CD4-positive, alpha-beta T cell treated with Interleukin-6 for 4 hours (primary cell): ENCODE data around the gene GRN.
A peak's percentile ranks its signal among the peaks of the same experiment; 100 is the strongest.
"Not testable (repeated sequence)": the region's sequence is repeated elsewhere in the genome, so short reads cannot be mapped to it uniquely, and the experiment has no call there.

ENCODE experiments used
- DNase-seq: peaks from one replicate; pipeline ENCODE4 v3.0.0-alpha.2; 2020; ENCODE audit warnings: mixed read lengths

Gene GRN

DNA sequence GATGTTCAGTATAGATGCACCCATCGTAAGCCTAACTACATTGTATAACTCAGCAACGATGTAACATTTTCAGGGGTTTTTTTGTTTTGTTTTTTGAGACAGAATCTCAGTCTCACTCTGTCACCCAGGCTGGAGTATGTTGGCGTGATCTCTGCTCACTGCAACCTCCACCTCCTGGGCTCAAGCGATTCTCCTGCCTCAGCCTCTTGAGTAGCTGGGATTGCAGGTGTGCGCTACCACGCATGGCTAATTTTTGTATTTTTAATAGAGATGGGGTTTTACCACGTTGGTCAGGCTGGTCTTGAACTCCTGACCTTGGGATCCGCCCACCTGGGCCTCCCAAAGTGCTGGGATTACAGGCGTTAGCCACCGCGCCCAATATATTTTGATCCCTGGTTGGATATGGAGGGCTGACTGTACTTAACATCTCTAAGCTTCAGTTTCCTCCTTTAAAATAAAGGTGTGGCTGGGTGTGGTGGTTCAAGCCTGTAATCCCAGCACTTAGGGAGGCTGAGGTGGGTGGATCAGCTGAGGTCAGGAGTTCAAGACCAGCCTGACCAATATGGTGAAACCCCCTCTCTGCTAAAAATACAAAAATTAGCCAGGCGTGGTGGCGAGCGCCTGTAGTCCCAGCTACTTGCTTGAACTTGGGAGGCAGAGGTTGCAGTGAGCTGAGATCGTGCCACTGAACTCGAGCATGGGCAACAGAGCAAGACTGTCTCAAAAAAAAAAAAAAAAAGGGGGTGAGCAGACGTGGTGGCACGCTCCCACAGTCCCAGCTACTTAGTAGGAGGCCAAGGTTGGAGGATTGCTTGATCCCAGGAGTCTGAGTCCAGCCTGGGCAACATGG is 2.3 kb downstream of the GRN start:
- not testable (repeated sequence) for DNase-seq

DNA sequence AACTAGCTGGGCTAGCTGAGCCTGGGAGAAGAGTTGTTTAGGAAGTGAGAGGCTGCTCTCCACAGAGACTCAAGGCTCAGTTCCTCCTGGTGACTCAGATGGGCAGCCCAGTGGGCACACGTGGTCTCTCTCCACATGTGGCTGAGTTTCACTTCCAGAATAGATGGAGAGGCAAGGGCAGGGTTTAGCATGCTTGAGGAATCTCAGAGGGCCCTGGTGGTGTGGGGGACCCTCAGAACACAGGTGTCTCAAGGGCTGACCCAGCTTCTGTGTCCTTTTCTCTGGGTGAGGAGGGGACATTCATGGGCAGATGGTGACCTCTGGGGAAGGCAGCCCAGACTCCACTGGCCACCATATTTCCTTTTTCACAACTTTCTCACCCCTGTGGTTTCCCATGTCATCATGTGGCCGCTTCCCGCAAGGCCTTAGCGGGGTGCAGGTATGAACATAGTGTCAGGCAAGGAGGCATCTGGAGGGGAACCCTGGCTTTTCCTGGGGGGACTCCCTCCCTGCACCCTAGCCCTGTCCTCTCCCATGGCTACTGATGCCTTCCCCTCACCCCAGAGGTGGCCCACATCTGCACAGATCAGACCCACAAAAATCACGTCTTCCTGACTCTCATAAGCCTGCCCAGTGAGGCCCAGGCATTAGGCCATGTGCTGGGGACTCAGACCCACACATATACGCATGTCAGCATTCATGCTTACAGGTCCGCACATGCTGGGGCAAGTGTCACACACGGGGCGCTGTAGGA is 3.3 kb downstream of the GRN start:
- no peak for DNase-seq

DNA sequence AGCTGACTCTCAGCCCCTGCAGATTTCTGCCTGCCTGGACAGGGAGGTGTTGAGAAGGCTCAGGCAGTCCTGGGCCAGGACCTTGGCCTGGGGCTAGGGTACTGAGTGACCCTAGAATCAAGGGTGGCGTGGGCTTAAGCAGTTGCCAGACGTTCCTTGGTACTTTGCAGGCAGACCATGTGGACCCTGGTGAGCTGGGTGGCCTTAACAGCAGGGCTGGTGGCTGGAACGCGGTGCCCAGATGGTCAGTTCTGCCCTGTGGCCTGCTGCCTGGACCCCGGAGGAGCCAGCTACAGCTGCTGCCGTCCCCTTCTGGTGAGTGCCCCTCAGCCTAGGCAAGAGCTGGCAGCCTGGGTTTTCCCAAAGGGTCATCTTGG is 3.9 kb downstream of the GRN start:
- no peak for DNase-seq

DNA sequence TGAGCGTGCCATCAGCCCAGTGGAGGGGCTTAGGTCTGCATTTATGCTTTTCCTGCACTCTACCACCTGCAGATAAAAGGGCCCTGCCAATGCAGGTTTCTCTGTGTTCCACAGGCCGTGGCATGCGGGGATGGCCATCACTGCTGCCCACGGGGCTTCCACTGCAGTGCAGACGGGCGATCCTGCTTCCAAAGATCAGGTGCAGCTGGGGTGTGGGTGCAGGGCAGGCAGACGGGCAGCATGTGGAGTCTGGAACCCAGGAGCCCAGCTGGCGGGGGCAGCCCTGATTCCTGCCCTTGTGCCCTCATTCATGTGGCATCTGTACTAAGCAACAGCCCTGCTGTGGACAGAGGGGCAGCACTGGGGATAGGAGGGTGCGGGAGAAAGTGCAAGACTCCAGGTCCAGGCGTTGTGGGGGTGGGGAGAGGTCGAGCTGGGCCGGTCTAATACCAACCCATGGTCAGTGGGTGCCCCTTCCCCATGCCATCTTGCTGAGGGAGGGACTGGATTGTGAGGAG is 4.5 kb downstream of the GRN start:
- DNase-seq: no peak

DNA sequence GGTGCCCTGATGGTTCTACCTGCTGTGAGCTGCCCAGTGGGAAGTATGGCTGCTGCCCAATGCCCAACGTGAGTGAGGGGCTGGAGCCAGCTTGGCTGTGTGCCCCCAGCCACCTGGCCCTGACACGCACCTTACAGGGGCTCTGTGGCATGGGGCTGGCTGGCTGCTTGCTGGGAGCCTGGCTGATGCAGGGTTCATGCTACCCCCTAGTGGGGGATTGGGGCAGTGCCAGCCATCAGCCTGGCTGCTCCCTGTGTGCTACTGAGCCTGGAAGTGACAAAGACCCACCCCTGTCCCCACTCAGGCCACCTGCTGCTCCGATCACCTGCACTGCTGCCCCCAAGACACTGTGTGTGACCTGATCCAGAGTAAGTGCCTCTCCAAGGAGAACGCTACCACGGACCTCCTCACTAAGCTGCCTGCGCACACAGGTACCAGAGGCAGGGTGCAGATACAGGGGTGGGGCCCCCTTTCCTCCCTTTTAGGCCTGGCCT is 5.7 kb downstream of the GRN start:
- DNase-seq: peak; percentile 81

DNA sequence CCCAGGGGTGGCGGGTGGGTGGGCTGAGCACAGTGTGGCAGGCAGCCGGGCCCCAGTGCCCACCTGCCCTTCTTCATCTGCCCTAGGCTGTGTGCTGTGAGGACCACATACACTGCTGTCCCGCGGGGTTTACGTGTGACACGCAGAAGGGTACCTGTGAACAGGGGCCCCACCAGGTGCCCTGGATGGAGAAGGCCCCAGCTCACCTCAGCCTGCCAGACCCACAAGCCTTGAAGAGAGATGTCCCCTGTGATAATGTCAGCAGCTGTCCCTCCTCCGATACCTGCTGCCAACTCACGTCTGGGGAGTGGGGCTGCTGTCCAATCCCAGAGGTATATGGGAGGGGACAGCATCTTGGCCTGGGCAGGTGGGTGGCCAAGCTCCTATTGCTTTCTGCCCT is 6.4 kb downstream of the GRN start:
- DNase-seq: no peak

DNA sequence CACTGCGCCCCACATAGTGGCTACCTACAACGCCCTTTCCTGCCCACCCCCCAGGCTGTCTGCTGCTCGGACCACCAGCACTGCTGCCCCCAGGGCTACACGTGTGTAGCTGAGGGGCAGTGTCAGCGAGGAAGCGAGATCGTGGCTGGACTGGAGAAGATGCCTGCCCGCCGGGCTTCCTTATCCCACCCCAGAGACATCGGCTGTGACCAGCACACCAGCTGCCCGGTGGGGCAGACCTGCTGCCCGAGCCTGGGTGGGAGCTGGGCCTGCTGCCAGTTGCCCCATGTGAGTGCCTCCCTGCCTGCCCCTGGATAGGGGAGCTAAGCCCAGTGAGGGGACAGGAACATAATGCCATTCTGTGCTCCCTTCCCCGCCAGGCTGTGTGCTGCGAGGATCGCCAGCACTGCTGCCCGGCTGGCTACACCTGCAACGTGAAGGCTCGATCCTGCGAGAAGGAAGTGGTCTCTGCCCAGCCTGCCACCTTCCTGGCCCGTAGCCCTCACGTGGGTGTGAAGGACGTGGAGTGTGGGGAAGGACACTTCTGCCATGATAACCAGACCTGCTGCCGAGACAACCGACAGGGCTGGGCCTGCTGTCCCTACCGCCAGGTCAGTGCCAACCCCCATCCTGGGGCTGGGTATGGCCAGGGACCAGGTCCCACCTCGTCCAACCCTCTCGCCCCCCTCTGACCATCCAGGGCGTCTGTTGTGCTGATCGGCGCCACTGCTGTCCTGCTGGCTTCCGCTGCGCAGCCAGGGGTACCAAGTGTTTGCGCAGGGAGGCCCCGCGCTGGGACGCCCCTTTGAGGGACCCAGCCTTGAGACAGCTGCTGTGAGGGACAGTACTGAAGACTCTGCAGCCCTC is 7.1 kb downstream of the GRN start:
- no peak for DNase-seq

DNA sequence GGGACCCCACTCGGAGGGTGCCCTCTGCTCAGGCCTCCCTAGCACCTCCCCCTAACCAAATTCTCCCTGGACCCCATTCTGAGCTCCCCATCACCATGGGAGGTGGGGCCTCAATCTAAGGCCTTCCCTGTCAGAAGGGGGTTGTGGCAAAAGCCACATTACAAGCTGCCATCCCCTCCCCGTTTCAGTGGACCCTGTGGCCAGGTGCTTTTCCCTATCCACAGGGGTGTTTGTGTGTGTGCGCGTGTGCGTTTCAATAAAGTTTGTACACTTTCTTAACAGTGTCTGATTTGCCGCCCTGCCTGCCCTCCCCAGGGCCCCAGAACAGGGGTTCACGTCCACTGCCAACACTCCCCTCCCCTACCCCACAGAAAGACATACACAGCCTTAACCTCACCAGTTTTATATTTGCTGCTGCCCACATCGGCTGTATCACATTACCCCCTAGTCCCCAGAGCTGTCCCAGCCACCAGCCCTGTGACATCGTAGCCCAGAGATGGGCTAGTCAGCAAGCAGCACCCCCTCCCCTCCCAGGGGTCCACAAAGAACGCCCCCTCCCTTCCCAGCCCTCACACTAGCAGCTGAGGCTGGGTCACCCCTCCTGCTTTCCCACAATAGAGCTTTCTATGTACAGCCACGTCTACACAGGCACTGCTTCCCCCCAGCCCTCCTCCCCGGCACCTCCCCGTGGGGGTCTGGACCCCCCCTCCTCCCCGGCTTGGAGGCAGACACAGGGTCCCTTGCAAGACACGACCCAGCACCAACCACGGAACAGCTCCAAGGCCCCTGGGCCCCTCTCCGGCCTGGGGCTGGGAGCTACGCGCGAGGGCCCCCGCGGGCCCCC is 7.9 kb downstream of the GRN start:
- DNase-seq: no peak

DNA sequence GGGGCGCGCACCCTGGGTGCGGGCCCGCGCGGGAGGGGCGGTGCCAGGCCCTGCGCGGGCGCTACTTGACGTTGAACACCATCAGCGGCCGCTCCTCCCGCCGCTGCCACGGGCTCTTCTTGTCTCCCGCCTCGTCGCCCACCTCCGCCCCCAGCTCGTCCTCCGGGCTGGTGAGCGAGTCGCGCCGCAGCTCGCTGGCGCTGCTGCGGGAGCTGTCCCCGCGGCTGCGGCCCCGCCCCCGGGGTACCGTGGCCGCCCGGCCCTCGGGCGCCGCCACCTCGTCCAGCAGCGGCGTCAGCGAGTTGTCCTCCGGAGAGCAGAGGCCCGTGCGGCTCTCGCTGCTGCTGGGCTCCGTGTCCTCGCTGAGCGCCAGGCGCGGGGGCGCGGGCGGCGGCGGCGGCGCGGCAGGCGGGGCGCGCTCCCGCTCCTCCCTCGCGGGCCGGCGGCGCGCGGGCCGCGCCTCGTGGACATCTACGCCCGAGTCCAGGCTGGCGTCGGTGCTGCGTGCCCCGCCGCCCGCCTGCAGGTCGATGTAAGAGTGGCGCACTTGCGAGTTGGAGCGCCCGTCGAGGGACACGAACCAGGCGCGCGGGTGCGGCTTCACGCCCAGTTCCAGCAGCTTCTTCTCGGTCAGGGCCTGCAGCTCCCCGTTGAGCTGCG is 8.7 kb downstream of the GRN start:
- DNase-seq: peak; percentile 37

DNA sequence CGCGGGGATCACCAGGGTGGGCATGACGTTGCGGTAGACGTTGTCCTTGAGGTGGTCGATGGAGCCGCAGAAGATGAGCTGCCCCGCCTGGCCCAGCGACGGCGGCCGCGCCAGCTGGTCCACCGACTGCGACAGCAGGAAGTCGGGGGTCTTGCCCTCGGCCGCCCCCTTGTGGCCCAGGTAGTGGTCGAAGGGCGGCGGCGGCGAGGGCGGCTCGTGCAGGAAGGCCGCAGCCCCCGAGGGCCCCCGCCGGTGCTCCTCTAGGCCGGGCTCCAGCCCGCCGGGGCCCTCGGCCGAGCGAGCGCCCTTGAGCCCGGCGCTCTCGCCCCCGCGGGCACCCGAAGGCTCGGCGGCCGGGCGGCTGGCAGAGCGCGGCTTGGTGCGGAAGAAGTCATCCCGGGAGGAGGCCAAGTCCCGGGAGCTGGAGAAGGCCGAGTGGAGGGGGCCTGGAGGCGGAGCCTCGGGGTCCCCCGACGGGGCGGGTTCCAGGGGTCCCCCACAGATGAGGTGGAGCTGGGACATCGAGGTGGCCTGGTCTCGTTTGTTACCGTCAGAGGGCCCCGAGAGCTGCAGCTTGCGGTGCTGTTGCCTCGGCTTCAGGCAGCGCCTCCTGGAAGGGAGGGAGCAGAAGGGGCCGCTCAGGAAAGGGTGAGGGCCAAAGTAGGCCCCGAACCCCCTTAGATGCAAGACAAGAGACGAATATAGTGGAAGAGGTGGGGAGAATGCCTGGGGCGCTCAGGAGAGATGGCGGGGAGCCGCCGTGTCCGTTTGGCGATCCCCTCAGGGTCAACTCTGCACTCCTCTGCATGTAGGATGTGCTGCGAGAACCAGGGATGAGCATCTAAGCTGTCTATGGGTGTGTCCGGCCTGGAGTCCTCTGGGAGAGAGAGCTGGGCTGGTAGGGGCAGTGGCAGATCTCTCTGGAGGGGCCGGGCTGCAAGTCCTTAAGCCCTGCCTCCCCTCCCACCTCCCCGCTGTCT is 9.8 kb downstream of the GRN start:
- peak; percentile 76 for DNase-seq

DNA sequence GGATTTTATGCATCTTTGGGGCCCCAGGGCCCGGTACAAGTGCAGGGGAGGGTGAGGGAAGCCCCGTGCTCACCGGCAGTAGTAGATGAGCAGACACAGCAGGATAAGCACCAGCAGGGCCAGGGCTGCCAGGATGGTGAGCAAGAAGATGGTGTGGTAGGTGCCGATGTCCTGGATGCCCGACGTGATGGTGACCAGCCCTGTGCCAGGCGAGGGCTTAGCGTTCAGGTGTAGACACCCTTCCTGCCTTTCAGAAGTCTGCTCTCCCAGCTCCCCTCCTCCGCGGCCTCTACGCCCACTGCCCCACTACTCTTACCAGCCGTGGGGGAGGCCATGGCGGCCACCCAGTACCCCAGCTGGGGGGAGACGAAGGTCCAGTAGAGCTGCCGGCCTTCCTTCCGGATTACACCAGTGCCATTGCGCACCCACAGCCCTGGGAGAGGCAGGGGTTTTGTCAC is 10.6 kb downstream of the GRN start:
- DNase-seq: no peak

DNA sequence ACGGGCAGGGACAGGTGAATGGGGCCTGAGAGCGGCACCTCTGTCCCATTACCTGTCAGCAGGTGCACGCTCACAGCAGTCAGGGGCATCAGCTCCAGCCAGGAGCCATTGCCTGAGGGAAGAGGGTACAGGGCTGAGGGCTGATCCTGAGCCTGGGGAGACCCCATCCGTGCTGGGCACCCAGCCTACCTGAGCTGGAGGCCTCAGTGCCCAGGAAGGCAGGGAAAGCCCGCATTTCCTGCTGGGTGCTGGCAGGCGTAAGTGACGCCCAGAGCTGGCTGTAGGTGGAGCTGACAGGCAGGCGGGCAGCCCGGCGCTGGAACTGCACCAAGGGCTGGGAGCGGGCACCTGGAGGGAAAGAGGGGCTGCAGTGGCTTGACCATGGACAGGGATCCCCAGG is 11.1 kb downstream of the GRN start:
- DNase-seq: no peak

DNA sequence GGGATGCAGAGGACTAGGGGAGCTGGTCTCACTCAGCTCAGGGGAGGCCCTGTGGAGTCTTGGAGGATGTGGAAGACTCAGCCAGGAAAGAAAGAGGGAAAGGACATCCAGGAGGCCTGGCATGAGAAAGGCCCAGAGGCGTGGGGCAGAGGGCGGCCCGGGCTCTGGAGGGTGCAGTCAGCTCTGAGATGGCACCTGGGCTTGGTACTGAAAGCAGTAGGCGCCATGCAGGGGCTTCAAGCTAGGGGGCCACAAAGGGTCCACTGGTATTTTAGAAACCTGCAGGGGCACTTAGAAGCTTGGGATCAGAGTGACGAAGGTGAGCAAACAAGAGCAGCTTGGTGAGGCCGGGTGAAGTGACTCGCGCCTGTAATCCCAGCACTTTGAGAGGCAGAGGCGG is 13.0 kb downstream of the GRN start:
- DNase-seq: no peak

DNA sequence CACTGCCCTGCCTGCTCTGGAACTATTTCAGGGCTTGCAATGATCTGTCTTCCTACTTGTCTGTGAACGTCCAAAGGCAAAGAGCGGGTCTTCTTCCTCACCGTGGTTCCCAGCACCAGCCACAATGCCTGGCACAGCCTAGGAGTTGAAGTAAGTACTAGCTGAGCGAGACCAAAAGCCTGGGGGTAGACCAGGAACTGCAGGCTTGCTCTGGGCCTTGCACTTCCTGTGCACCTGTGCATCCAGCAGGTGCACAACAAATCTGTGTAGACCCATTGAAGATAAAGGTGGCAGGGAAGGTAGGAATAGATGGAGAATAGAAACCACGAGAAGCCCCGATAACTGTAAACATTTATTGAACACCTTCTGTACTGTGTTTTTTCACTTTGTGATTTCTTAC is 13.9 kb downstream of the GRN start:
- no peak for DNase-seq

DNA sequence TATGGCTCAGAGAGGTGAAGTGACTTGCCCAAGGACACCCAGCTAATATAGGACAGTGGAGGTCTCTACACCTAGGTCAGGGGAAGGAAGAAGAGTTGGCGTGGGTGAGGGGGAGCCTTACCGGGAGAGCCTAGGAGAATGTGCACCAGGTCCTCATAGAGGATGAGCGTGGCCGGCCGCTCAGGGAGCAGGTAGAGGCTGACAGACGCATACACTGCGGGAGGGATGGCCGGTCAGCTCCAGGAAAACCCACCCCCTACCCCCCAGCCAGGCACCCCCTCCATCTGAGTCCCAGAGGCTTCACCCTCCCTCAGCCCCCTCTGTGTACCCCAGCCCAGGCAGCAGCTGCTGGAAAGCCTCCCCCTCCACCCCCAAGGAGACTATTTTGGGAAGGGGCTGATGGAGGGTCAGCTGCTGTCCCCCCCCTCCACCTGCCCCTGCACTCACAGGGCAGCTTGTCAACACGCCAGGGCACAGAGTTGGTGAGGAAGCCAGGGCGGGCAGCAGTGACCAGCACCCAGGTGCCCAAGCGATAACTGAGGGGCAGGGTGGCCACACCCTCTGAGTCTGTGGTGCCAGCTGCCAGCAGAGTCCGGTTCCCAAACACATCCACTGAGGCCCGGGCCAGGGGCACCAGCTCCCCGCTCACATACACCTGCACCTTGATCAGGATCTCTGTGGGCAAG is 14.5 kb downstream of the GRN start:
- no peak for DNase-seq

DNA sequence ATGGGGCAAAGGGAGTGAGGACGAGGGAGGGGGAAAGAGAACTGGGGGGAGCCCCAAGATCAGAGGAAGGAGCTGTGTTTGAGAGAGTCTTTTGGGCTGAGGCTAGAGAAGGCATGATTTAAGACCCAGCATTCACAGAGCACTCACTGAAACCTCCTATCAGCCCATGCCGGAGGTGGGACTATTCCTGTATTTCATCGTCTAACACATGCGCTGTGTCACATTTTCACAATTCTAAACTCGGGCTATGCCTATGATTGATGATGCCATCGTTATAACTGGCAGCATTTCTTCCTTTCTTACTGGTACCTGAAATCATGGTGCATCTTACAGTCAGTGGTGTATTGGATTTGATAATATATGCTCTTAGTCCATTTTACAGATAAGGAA is 15.0 kb downstream of the GRN start:
- no peak for DNase-seq

DNA sequence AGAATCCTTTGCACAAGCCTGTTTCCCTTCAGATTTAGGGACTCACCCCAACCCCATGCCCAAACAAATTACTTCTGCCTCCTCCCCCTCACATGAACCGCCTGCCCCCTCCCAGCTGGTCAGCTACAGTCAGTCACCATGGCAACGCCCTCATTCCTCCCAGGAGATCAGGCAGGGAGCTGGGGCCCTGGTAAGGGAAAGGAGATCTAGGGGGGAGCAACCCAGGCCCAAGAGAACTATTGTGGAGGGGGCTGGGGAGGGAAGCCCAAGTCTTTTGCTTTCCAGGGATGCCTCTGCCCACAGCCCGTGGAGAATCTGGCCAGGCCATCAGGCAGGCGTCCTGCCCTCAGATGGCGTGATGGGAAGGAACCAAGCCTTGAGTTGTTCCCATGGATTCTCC is 15.7 kb downstream of the GRN start:
- no peak for DNase-seq

DNA sequence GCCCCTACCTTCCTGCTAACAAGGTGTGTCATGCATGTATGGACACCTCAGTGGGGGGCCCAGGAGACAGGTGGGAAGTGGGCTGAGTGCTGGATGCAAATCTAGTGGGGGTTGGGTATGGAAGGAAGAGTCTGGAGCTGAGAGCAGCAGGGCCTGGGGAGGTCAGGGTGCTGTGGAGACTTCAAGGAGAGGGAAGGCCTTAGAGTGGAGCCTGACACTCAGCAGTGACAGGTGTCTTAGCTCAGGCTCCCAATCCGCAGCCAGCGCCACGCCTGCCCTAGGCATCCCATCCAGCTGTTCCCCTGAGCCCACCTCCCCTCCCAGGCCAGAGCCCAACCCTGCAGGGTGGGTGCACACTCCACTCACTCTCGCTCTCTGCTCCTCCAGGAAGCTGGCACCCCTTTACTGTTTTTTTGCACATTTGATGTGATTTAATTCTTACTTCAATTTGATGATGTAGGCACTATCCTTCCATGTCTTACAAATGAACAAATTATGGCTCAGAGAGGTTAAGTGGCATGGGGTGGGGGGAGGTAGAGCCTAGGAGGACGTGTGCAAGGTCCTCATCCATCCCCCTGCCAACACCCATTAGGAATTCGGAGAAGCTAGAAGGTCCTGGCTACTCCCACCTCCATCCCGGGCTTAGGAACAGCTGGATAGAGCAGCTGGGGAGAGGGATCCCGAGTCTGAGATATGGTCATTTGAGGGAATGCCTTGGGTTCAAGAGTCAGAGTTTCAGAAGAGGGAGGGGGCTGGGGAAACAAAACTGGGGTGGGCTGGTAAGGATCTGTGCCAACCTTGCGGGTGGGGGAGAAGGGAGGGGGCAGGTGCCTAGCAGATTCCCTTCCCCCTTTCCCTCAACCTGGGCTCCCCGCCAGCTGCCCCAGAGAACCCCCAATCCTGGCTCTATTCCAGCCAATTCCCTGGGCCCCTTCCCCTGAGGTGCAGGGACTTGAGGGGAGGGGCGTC is 16.5 kb downstream of the GRN start:
- no peak for DNase-seq
